GM20431 (cell line): Measurements from ENCODE around the gene DOCK4.

ENCODE experiments used
- in situ Hi-C: fragments of 300-500 bp; cut with MseI, MboI; formaldehyde crosslinking; loops from one replicate; pipeline ENCODE4 v1.15.0; 2020; ENCODE audit warnings: low sequenced_read_pairs; ENCODE audit not compliant: unreplicated experiment

The DOCK4 gene

DNA sequence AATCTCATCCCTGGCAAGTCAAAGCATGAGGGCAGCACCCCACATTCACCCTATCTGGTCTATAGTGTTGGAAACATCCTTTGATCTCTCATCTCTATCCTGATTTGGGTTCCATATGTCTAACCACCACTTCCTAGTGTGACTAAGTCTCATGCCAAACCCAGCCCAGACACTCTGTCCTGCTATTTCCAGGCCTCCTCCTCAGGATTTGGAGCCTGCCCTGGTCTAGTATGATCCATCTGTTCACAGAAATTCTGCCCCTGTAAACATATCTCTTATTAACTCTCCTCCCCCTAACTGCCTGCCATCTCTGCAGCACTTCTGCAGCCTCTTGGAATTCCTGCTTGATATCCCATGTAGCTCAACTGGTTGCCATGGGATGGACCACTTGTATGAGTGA lies 323.0 kb downstream of the DOCK4 start:
- in situ Hi-C loops = no loop called here

- in situ Hi-C loops = no loop called here
These were observed 327.4 kb downstream of the DOCK4 start for GRCh38 chr7:111878785-111879184.

DNA sequence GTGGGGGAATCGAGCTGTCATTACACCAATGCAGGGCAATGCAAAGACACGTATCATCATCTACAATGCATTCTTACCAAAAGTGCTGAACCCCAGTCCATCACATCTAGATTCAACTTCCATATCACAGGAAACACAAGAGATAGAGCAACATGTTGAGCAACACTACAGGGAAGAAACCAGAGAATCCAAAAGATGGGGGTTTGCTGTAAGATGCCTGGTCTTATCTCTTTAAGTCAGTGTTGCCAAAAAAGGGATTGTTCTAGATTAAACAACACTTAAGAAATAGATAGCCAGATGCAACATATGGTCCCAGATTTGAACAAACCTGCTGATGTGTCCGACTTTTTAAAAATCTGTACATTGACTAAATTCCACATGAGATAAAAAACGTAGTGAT lies 328.3 kb downstream of the DOCK4 start:
- in situ Hi-C loops = no loop called here

DNA sequence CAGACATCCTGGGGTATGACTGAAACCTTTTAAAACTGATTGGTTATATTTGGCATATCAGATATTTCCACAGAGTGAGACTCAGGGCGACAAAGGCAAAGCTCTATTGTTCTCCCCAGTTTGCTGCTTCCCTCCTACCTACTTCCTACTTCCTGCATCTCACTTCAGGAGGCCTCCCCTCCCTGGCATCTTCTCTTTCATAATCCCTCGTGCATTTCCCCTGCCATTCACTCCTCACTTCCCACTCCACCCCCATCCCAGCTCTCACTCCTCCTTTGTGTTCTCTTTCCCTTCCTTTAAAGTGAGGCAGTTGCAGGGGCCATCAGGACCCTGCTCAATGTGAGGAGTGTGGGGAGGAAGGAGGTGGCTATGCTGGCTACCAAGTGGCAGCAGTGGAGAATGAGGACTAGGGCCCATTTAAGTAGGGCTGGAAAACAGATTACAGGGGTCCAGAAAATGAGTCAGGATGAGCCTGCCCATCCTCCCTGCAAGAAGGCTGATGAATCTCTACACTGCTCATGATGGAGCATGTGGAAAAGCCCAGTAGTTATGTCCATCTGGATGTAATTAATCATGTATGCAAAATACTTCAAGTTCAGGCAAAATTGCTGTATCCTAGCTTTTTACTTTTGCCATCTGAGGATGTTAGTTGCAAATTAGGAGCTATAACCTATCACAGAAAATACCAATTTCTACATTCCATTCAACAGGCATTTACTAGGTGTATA lies 332.1 kb downstream of the DOCK4 start:
- in situ Hi-C loops = no loop called here

DNA sequence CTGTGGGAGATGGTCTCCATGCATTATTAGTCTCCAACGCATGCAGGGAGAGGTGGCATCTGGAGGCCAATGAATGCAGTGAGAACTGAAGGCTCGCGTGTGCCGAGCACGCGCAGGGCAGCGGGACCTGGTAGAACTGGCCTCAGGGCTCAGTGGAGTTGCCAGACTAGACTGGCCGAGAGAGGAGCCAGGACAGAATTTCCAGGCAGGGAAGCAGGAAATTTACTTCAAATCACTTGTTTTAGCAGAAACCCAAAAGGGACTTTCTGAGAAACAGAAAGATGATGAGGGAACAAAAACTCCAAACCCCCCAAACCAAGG lies 332.9 kb downstream of the DOCK4 start:
- in situ Hi-C loops = no loop called here

DNA sequence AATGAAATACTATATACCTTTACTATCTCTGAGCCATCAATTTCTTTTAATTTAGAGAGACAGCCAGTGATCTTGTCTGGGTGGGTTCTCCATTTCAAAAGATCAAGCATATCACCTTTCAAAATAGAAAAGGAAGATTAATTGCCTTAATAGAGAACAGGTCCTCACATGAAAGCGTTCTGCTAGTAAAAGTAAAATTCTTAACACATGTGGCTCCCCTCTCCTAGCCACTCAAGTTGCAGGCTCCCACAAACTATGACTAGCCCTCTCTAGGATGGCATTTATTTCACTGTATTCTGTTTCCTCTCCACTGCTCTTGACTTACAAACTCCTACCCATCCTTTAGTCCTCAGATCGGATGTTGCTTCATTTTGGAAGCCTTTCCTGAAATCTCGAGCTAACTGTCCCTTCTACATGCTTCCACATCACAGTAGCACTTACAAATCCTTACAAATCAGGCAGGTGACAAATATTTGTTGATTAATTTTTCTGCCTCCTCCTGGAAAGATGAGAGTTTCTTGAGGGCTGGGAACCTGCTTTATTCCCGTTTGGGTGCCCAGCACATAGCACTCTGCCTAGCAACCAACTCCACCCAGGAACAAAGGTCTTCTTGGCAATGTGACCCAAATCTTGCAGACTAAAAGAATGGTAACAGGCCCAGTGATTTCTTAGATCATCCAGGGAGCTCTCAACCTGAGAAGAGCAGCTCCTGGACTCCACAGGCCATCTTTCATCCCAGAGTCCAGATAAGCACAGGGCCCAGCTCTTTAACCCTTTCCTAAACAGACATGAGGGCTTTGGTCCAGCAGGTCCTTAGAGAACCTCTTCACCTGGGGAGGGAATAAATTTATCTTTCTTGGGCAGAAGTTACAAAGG lies 333.5 kb downstream of the DOCK4 start:
- in situ Hi-C loops = no loop called here

DNA sequence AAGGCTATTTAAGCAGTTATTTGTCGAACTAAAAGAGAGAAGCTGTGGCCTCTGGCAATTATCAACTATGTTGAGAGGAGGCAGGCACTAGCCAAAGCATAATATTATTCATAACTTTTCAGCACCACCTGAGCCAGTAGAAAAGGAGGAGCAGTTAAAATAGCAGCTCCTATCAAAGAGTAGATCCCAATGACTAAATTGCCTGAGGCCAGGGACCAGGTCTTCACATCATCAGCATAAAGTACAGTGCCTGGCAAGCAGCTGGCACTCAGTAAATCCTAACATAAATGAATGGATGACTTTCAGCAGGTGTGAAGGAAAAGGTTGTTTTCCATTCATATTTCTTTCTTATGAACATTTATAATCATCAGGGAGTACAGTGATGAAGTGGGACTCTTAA lies 334.9 kb downstream of the DOCK4 start:
- in situ Hi-C loops = no loop called here

- in situ Hi-C loops = no loop called here
These were observed 336.9 kb downstream of the DOCK4 start for GRCh38 chr7:111869280-111869679.

DNA sequence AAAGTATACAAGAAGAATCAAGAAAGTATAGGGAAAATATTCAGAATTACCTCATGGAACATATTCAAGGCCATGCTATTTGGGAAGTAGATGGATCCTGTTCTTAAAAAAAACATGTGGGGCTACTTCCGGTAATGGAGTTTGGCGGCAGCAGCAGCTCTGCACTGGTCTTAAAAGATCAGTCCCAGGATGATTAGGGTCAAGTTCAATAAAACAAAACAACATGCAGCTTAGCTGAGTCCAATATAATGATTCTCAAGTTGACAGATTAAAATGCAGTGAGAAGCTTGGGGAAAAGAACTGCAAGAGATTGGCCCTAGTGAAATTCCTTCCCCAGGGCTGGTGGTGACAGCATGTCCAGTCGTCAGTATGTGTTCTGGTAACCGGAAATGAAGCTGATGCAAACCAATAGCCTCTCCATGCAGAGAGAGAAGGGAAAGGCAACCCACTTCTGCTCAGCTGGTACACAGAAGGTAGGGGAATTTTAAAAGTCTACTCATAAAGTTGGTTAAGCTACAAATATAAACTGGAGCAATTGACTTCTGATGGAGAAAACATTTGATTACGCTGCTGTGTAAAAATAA lies 338.8 kb downstream of the DOCK4 start:
- in situ Hi-C loops = no loop called here

DNA sequence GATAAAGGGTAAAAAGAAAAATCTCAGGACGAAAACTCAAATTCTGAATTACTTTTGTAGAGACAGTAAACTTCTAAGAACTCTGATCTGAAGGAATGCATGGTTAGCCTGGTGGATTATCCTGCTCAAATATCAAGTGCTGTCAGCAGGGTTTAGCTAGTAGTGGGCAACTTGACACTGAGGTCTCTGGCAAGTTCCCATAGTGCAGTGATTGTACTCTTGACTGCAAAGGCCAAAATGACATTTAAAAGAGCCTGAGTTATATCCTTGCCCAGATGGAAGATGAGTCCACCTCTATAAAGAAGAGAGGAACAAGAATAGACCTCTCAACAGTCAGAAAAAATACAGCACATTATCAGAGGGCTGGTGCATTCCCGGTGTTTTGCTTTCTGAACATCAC lies 339.4 kb downstream of the DOCK4 start:
- in situ Hi-C loops = no loop called here

DNA sequence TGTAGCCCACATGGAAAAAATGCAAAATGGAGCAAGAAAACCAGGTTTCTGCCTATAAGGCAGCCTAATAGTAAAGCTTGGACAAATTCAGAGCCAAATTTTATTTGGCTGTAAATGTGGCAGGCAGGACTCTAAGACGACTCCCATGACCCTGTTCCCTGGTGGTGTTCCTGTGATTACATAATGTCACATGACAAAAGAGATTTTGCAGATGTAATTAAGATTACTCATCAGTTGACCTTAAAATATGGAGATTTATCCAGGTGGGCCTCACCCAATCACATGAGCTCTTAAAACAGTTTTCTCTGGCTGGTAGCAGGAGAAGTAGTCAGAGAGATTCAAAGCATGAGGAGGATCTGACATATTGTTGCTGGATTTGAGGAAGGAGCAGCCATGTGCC lies 340.8 kb downstream of the DOCK4 start:
- in situ Hi-C loops = no loop called here

DNA sequence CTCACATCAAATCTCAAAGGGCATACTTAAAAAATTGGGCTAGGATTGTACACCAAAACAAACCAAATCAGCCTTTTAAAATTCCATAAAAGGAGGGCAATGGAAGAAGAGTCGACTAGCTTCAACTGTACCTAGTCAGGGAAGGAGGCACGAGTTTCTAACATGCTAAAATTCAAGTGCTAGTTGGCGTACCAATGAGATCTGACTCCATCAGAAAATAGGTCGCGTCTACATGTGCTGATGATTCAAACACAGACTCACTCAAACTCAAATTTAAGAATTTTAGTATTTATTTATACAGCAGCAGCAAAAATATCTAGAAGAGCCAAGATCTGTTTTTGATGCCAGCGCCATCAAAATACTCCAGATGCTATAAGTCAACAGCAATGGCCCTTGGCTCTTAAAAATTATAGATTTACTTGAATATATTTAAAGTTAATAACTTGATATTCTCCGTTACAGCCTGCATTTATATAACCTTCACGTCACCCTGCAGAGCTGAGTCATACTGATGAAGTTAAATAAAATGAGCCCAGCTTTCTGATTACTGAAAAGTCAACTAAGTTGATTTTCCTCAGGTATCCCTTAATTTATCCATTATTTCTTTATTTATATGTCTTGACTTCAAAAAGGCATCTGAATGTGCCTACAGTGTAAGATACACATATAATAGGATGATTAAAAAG lies 341.8 kb downstream of the DOCK4 start:
- in situ Hi-C loops = no loop called here

- in situ Hi-C loops = no loop called here
These were observed 342.9 kb downstream of the DOCK4 start for GRCh38 chr7:111863269-111863668.

DNA sequence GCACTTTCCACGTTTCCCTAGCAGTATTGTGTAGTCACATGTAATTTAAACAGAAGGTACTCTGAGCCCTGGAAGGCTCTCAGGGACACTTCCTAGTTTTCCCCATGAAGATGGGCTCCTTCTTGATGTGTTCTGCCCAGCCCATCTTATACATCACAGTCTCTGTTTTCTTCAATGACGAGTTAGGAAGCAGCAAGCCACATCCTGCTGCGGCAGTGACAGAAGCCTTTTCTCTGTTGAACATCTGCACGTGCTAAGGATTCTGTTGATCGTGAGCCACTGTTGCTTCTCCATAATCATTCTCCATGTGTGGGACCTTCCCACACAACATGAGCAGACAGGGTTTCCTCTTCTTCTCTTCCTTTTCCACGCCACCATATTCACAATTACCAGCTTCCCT lies 346.0 kb downstream of the DOCK4 start:
- in situ Hi-C loops = no loop called here

DNA sequence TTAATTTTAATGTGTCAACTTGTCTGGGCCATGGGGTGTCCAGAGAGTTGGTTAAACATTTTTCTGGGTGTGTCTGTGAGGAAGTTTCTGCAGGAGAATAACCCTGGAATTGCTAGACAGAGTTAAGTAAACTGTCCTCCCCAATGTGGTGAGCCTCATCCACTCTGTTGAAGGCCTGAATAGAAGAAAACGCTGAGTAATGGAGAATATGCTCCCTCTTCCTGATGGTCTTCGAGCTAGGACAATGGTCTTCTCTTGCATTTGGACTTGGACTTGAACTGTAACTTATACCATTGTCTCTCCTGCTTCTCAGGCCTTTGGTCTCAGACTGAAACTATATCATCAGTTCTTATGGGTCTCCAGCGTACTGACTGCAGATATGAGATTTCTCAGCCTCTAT lies 347.9 kb downstream of the DOCK4 start:
- in situ Hi-C loops = no loop called here

- in situ Hi-C loops = no loop called here
These were observed 350.4 kb downstream of the DOCK4 start for GRCh38 chr7:111855842-111856227.

DNA sequence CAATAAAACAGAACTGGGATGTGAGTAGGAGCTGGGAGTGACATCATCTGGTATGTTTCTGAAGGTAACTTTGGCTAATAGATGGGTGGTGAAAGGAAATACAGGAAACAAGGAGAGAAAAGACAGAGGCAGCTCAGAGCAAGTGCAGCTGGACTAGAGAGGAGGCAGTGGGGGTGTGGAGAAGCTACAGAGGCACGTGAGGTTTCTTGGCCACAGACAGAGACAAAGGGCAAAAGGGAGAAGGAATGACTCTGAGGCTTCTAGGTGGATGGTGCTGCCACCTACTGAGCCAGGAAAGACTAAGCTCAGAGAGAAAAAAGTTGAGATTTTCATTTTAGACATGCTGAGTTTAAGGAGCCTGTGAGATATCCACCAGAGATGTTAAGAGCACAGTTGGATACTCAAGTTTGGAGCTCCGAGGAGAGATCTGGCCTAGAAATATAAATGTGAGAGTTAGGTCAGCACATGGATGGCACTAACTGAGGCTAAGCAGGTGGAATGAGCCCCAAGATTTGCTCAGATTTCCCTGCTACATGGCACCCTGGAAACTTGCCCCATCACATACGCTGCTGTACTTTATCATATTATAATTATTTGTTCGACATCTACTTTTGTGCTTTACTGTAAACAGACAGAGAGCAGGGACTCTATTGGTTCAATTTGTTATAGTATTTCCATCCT lies 350.9 kb downstream of the DOCK4 start:
- in situ Hi-C loops = no loop called here

GRCh38 chr7:111853201-111853990 lies 352.8 kb downstream of the DOCK4 start:
- in situ Hi-C loops = no loop called here

- in situ Hi-C loops = no loop called here
These were observed 354.1 kb downstream of the DOCK4 start for GRCh38 chr7:111852081-111852480.
